Measurements from ENCODE around the gene ST6GAL1. TPM values are rescaled to one million over a fixed set of nuclear protein-coding genes. Genes with fewer than 3 reads are reported as not detected.

Gene ST6GAL1
- total and polyA plus RNA-seq, 2 of the 4 experiments (the other 2 are of a cell fraction) = 1.4 to 2.9 TPM

GRCh38 chr3:187076297-187076696, 146.0 kb downstream of the ST6GAL1 start:
- no peak overlapping the region for H3K14ac ChIP-seq (replicated peaks; ENCODE audit: low read depth, low read length)
- no peak overlapping the region; the same call in 1 of the 2 replicates for H3K56ac ChIP-seq (ENCODE audit: extremely low read depth, insufficient read depth, low read length)
- no peaks in the 10 kb centered on the region; the same call in 1 of the 2 replicates for H3K36me3 ChIP-seq (ENCODE audit: control insufficient read depth, insufficient read depth, low read length)
- no peak overlapping the region for H3K27ac ChIP-seq (ENCODE audit: insufficient read depth, low read length)
- H2BK15ac ChIP-seq (ENCODE audit: low read depth, low read length) = no peak overlapping the region
- H3K18ac ChIP-seq (ENCODE audit: low read depth, low read length) = no peak overlapping the region
- no peaks in the 10 kb centered on the region for H3K9me3 ChIP-seq (ENCODE audit: control insufficient read depth, insufficient read depth, low read length)
- no CpG with 5 or more reads among the region's 6 CpGs for WGBS, 2 experiments (ENCODE audit: extremely low coverage in 2 of 2, insufficient read length in 1 of 2)
- DNase-seq = no peak
- H2AK5ac ChIP-seq (ENCODE audit: low read depth, low read length) = no peak overlapping the region
- no peak overlapping the region for H2BK120ac ChIP-seq (ENCODE audit: low read depth, low read length)
- dilution Hi-C loops (cut with HindIII; ENCODE audit: low sequenced_read_pairs, unreplicated experiment) (no loop called here), in situ Hi-C loops (cut with MboI; ENCODE audit: low sequenced_read_pairs) (no loop called here), intact Hi-C loops (cut with micrococcal nuclease) (no loop called here)
- POLR2A ChIA-PET (ENCODE audit: unreplicated experiment) = no interaction called here
- BruUV-seq (replicated peaks) = no TSS peak
- H3K9me1 ChIP-seq (ENCODE audit: insufficient read depth, low read length) = peaks cover 3% of the 10 kb centered on the region; the same call in 1 of the 2 replicates
- no peak for ATAC-seq (ENCODE audit: low read depth)
- no peaks in the 10 kb centered on the region for H3K79me1 ChIP-seq (ENCODE audit: low read depth in 1 of 2, low read length in 2 of 2)
- H3K27me3 ChIP-seq (ENCODE audit: control insufficient read depth, insufficient read depth, low read length) = no peaks in the 10 kb centered on the region
- no peak overlapping the region for H2AK9ac ChIP-seq (replicated peaks; ENCODE audit: low read depth, low read length, poor library complexity)
- H3K4ac ChIP-seq (ENCODE audit: low read depth, low read length) = no peak overlapping the region
- H4K20me1 ChIP-seq (ENCODE audit: insufficient read depth, low read length) = no peaks in the 10 kb centered on the region
- H4K91ac ChIP-seq (ENCODE audit: insufficient read depth, low read depth, low read length) = no peak overlapping the region
- no peak overlapping the region for H3K4me2 ChIP-seq (ENCODE audit: low read depth, low read length)
- H3K4me1 ChIP-seq (ENCODE audit: control insufficient read depth, insufficient read depth, low read length) = no peaks in the 10 kb centered on the region
- CTCF ChIA-PET = interaction anchor here (0.6 kb wide), 1 partner anchor 38 kb away, joined by 7 read pairs; no protein-coding TSS in a partner anchor
- no peak overlapping the region for H4K8ac ChIP-seq (ENCODE audit: low read depth in 2 of 2, low read length in 2 of 2)
- no peak overlapping the region for H2AFZ ChIP-seq (replicated peaks; ENCODE audit: low read length, poor library complexity)
- no peak overlapping the region for H3K23ac ChIP-seq (ENCODE audit: low read depth, low read length)
- H3K9ac ChIP-seq (ENCODE audit: low read depth, low read length) = no peak overlapping the region
- H2BK5ac ChIP-seq (ENCODE audit: low read depth, low read length, poor library complexity, severe bottlenecking) = no peak overlapping the region
- H3K4me3 ChIP-seq (ENCODE audit: insufficient read depth, low read depth, low read length) = no peak overlapping the region
- H4K5ac ChIP-seq (ENCODE audit: low read depth, low read length) = no peak overlapping the region
- H2BK20ac ChIP-seq (ENCODE audit: low read depth, low read length) = no peak overlapping the region
- no peak for TF ChIP-seq USF2 (IDR thresholded peaks at IDR 0.05; ENCODE audit: low read depth, low read length)
- no peak for TF ChIP-seq CTCF (conservative IDR thresholded peaks at IDR 0.05; ENCODE audit: low read depth, low read length)
- no peak for TF ChIP-seq CEBPB (IDR thresholded peaks at IDR 0.05; ENCODE audit: low read depth, low read length)
- no peak for TF ChIP-seq MAFK (IDR thresholded peaks at IDR 0.05; ENCODE audit: low read depth, low read length)
- TF ChIP-seq FOS (IDR thresholded peaks at IDR 0.05; ENCODE audit: low read depth, low read length) = no peak
- TF ChIP-seq MXI1 (IDR thresholded peaks at IDR 0.05; ENCODE audit: borderline replicate concordance, low read depth, low read length) = no peak
- no peak for TF ChIP-seq RAD21 (IDR thresholded peaks at IDR 0.05; ENCODE audit: low read length)
- no peak for TF ChIP-seq POLR2A (IDR thresholded peaks at IDR 0.05; ENCODE audit: low read depth, low read length)
- no peak for TF ChIP-seq NFE2L2 (IDR thresholded peaks at IDR 0.05; ENCODE audit: low read depth, low read length)
- TF ChIP-seq ELK1 (IDR thresholded peaks at IDR 0.05; ENCODE audit: borderline replicate concordance, low read depth, low read length) = no peak
- TF ChIP-seq SMC3 (IDR thresholded peaks at IDR 0.05; ENCODE audit: low read depth, low read length) = no peak
- no peak for TF ChIP-seq BHLHE40 (IDR thresholded peaks at IDR 0.05; ENCODE audit: low read depth, low read length)
- no peak for TF ChIP-seq MAZ (IDR thresholded peaks at IDR 0.05; ENCODE audit: borderline replicate concordance, low read depth, low read length)
- no peak for TF ChIP-seq RCOR1 (IDR thresholded peaks at IDR 0.05; ENCODE audit: insufficient replicate concordance, low read length)
- no peak for TF ChIP-seq RFX5 (IDR thresholded peaks at IDR 0.05; ENCODE audit: low read depth, low read length)
- TF ChIP-seq CHD1 (IDR thresholded peaks at IDR 0.05; ENCODE audit: low read depth, low read length) = no peak
